LNCAP (cell line): ENCODE measurements around the gene C19orf85.

Source experiments
- CTCF ChIP-seq: fragments of 450-650 bp; IDR thresholded peaks from 2 replicates; pipeline ENCODE4 v1.5.1; 2017; ENCODE audit warnings: mild to moderate bottlenecking

The C19orf85 gene

GRCh38 chr19:55467236-55468053 is 2.9 kb upstream of the C19orf85 start:
- TF ChIP-seq CTCF = peak; percentile 98

- no peak for TF ChIP-seq CTCF
These were observed 1.7 kb upstream of the C19orf85 start for GRCh38 chr19:55466241-55466614.

GRCh38 chr19:55465460-55466240 is 1.1 kb upstream of the C19orf85 start:
- no peak for TF ChIP-seq CTCF

GRCh38 chr19:55464039-55464661 is 401 bp downstream of the C19orf85 start:
- no peak for TF ChIP-seq CTCF

- no peak for TF ChIP-seq CTCF
These were observed 944 bp downstream of the C19orf85 start for GRCh38 chr19:55463583-55464031.

- no peak for TF ChIP-seq CTCF
These were observed 1.8 kb downstream of the C19orf85 start for GRCh38 chr19:55462722-55463121.

- TF ChIP-seq CTCF = no peak
These were observed 2.5 kb downstream of the C19orf85 start for GRCh38 chr19:55461974-55462626.
